NCI-H82 treated with DMSO at 0.1 percent for 48 hours (cell line): Measurements from ENCODE around the gene DNAL4.

Experiments
- DNase-seq: peaks from one replicate; lab custom pipeline; 2025; ENCODE audit not compliant: unreplicated experiment; lab: John Stamatoyannopoulos, UW

The DNAL4 gene, protein sequence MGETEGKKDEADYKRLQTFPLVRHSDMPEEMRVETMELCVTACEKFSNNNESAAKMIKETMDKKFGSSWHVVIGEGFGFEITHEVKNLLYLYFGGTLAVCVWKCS

DNA sequence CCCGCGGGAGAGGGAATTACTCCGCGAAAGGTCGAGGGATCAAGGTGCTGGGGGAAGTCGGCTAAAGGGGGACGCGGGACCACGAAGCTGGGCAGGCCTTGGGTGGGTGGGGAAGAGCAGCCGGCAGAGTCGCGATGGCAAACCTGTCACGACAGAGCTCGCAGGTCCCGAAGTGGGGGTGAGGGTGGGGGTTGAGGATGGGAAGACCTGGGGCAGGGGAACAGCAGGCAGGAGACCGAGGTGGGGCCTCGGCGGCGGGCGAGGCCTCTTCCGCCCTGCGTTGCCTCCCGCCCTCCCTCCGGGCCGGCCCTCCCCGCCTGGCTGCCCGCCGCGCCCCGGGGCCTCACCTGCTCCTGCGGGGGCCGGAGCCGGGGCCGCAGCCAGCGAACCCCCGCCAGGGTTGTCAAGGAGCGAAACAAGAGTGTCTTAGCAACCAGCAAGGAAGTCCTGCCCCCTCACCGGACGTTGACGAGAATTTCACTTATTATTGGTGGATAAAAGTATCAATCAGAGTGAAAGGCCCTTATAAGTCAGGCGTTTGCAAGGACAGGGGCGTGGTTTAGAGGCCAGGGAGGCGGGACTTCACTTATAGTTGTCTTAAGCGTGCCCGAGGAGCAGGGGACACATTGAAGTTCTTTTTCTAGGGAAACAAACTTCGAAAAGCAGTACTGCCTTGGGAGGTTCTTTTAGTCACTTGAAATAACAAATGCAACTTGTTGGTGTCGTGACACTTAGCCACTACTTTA is at the start of gene DNAL4:
TSS of gene DNAL4 (minus strand) at position 423 of the 746 bp plus-strand sequence. CDS start 11,412 bp downstream, outside the sequence.
- DNase-seq = peak; percentile 87

DNA sequence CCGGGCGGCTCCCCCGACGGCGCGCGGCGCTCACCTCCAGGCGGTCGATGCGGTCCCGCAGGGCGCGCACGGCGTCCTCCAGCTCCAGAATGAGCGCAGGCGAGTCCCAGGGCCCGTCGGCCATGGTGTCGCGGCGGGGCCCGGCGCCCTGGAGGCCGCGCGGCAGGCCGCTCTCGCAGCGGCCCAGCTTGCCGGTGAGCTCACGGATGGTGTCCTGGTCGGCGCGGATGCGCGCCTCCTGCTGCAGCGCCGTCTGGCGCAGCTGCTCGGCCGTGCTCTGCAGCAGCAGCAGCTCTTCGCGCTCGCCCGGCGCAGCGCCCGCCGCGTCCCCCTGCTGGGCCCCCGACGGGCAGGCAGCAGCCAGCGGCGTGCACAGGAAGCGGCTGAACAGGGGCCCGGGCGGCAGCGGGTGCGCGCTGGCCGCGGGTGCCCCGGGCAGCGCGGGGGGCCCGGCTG is 49.3 kb upstream of the DNAL4 start:
- no peak for DNase-seq

DNA sequence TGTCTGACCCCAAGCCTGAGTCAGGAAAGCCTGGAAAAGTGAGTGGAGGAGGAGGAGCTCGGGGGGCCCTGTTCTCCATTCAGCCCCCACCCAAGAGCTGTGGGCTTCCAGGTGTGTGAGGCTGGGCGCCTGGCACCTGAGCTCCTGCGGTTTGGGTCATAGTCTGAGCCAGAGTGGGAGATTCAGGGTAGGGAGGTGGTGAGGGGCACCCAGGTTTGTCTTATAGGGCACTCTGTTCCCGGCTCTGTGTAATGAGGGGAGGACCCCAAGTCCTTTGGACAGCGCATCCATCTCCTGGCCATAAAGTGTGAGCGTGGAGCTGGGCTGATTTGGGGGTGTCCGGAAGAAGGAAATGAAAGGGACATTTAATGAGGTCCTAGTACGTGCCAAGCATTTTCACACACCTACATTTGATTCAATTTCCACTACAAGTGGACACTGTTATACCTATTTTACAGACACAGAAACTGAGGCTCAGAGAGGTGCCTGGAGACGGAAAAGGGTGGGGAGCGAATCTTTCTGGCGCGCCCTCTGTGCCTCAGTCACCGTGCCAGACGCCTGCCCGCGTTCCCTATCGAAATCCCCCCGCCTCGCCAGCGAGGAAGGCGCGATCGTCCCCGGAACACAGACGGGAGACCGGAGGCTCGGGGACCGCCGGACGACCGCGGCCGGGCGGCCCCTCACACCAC is 48.7 kb upstream of the DNAL4 start:
- no peak for DNase-seq

DNA sequence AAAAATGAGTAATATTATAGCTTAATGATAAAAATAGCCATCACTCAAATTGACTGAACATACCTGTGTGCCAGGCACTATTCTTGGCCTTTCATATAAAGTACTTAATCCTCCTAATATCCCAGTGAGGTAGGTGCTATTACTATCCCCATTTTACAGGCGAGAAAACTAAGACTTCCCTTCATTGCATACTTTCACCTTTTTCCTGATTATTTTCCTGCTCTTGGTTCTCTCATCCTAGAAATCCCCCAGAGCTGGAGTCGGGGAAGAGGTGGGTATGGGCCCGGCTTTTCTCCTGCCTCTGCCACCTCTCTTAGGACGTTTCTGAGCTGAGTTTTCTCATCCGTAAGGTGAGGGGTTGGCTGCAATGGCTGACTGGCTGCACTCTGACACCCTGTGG is 47.7 kb upstream of the DNAL4 start:
- DNase-seq = no peak

DNA sequence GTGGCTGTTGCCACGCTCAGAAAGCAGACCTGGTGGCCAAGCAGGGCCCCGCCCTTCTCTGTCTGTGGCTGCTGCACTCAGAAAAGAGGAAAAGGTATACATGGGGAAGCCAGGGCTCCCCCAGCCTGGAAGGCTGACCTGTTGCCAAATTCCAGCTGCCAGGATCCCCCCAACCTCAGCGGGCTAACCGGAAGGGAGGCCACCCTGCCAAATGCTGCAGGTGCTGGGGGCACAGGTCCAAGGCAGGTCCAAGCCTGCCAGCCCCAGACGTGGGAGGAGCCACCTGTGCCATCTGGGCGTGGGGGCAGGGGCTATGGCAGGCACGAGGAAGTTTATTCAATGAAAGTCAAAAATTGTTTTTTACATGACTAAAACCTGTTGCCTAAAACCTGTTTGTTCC is 47.3 kb upstream of the DNAL4 start:
- DNase-seq = no peak

DNA sequence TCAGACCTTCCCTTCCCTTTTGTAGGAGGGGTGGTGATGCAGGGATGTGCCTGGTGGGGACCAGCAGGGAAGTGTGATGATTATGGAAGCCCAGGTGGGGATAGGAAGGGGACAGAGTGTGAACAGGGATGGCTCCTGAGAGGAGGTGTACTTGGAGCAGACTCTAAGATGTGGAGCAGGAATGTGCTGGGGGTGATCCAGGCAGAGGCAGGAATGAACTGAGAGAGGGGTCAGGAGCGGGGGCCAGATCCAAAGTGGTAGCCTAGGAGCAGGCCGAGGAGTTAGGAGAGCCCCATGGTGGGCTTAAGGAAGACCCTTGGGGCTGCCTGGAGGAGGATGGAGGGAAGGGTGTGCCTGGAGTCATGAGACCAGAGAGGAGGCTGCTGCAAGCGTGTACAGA is 46.2 kb upstream of the DNAL4 start:
- no peak for DNase-seq

DNA sequence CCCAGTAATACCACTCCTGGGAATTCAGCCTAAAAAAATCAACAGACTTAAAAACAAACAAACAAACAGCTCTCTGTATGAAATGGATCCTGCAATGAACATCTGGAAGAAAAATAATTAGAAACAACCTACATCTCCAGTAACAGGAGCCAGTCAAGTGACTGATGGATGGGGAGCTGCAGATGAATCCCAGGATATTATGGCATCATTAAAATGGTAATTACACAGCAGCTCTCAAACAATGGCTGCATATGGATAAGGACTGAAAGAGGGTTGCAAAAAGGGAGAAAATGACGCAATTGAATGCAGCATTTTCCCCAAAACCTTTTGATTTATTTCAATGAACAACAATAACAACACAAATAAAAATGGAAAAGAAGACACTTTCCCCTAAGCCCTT is 45.7 kb upstream of the DNAL4 start:
- DNase-seq = no peak

DNA sequence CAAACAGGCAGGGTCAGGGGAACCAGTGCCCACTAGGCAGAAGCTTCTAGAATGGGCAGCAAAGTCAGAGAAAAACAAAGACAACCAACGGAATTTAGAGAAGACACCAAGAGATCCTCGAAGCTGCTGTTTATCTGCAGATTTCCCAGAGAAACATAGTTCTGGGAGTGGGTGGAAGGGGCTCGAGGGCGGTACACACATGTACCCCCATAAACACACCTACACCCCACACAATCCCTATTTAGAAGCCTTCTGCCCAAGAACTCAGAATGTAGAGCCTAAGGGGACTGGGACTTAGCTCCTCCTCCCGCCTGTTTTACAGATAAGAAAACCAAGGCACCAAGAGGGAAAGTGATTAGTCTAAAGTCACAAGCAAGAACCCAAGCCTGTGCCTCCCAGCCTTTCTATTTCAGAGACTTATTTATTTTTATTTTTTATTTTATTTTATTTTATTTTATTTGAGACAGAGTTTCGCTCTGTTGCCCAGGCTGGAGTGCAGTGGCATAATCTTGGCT is 43.5 kb upstream of the DNAL4 start:
- no peak for DNase-seq

DNA sequence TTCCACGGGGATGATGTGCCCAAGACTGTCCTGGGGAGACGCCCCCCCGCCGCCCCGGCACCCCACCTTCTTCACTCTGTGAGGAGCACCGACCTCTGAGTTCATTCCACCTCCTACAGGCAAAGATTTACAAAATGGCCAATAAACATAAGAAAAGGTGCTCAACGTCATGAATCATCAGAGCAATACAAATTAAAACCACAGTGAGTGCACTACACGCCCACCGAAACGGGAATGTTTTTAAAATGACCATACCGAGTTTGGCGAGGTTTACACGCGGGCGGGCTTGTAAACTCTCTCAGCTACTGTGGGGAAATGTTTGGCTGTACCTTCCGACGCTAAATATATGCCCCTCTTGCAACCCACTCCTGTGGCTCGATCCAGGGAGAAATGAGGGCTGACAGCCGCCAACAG is 42.0 kb upstream of the DNAL4 start:
- DNase-seq = no peak

DNA sequence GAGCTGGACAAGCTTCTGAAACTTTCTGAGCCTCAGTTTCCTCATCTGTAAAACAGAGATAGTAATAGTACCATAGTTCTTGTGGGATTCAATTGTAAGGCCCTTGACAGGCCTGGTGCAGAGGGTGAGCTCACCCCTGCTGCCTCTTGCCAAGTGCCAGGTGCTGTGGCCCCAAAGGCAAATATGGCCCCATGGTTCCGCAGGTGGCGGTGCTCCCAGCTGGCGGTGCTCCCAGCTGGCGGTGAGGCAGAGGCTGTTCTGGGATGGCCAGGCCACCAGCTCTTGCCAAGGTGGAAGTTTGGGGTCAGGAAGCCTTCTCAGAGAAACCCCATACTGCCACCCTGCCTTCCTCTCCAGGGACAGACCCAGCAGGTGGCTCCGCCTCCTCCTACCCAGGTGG is 41.0 kb upstream of the DNAL4 start:
- no peak for DNase-seq

DNA sequence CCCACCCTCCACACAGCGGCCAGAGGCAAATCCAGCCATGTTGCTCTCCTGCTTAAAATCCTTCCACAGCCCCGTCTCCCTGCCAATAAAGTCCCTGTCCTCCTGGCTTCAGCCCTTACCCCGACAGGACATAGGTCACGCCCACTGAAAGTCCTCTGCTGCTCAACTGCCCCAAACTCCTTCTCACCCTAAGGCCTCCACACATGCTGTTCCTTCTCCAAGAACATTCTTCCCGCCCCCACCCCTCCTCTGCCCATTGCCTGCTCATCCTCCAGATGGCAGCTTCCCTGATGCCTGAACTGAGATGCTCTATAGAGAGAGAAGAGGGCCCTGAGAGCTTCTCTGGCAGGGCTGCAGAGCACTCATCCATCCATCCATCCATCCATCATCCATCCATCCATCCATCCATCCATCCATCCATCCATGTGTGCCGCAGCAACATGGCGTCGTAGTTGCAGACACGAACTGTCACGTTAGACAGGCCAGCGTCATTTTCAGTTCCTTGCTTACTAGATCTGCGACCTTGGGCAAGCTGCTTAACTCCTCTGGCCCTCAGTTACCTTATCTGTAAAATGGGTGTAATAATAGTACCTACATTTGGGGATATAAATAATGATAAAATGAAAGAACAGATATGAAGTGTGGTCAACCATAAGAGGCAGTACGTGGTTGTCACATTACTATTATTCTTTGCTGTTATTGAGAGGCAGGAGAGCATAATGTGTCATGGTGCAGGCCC is 40.4 kb upstream of the DNAL4 start:
- DNase-seq = no peak

DNA sequence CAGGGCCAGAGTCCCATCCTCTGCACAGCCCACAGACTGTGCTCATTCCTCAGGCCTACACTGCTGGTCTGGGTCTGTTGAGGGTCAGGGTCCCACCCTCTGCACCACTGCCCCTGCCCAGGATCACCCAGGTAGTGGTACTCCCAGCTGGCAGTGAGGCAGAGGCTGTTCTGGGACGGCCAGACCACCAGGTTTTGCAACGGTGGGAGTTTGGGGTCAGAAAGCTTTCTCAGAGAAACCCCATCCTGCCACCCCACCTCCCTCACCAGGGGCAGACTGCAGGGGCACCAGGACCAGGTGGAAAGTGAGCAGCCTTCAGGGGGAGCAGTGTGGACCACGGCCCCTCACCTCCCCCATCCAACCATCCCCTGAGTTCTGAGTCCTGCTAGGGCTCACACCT is 39.1 kb upstream of the DNAL4 start:
- no peak for DNase-seq

DNA sequence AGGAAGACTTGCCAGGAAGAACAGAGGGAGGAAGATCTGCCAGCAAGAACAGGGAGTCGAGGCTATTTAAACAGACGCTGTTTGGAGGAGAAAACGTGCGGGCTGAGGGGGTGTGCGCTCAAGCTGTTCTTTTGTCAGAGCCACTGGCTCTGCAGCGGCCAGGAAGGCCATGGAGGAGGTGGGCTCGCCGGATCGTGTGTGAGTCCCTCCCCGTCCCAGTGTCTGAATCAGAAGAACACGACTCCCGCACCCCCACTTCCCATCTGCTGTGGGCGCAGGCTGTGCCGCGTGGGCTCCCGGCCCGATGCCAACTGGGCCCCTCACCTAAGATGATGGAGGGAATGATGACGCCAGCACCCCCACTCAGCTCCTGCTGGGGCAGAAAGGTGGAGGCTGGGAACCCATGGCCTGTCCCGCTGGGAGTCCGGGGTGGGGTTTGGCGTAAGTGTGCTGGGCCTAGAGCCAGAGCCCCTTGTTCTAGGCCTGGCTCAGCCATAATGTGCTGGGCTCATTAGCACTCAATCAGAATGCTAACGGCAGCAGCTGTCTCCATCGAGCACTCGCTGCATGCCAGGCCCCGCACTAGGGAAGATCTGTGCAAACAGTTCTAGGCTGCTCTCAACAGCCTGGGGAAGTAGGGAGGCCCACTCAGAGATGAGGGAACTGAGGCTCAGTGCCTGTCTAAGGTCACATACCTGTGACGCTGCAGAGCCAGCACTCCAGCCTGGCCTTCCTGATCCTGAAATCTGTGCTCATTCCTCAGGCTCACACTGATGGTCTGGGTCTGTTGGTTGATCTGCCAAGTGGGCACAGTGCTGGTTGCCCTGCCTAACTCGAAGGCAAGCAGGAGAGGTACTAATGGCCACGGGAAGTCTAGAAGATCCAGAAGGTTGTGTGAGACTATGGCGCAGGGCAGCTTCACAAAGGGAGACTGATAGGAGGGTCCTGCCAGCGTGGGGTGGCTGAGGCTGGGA is 38.3 kb upstream of the DNAL4 start:
- DNase-seq = no peak

DNA sequence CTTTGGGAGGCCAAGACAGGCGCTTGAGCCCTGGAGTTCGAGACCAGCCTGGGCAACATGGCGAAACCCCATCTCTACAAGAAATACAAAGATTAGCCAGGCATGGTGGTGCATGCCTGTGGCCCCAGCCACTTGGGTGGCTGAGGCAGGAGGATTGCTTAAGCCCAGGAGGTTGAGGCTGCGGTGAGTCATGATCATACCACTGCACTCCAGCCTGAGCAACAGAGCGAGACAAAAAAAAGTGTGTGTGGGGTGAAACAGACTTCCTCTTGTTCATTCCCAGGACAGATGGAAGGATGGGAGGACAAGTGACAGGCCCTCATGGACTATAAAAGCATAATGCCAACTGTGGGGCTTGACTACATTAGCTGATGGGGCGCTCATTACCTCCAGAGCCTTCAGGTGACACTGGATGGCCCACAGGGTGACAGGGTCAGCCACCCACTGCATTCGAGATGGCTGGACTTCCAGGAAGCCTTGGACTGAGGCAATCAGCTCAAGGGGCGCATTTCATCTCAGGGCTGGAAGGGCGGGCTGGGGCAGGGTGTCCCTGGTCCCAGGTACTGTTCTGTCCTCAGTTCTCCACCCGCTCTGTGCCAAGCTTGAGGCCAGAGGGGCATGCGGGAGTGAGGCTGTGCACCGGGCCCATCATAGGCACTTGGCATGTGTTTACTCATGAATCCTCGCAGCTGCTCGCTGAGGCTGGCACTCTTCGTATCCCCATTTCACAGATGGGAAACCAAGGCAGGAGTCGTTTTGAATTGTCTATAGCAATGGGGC is 37.4 kb upstream of the DNAL4 start:
- no peak for DNase-seq

DNA sequence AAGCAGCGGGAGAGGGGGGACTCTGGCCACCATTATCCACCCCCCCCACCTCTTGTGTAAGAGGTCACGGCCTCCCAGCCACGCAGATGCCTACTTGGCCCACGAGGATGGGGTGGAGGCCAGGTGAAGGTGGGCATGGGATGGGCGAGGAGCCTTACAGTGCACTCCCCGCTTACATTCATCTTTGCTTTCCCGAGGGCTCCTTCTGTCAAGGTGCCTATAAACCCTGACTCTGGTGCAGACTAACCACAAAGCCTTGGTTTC is 36.8 kb upstream of the DNAL4 start:
- DNase-seq = no peak

DNA sequence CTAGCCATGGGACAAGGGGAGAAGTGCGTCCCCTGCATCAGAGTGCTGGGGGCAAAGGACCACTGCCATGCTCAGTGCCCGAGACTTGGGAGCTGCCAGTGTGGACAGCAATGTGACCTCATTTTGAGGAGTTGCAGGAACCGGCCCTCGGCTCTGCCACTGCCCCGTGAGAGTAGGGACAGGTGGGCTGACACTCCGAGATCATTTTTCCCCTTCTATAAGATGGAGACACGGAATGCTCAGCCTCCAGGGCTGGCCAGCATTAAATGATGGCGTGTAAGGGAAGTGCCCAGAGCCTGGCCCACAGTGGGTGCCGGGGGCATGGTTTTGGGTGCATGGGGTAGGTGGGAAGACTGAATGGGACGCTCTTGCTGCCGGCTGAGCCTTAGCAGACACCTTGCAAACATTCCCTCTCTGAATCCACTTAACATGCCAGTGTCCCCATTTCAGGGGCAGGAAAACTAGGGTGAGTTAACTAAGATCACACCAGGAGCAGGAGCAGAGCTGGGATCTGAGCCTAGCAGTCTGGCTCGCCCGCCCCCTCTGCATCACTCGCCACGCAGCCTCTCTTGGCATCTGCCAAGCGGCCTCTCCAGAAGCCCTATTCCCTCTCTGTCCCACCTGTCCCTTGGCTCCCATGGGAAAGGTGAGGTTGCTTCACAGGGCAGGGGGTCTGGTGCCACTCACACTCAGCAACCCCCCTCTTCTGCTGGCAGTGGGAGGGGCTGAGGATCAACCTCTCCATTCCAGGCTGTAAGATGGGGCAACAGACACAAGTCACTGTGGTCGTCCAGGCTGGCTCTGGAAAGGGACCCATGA is 36.3 kb upstream of the DNAL4 start:
- no peak for DNase-seq

DNA sequence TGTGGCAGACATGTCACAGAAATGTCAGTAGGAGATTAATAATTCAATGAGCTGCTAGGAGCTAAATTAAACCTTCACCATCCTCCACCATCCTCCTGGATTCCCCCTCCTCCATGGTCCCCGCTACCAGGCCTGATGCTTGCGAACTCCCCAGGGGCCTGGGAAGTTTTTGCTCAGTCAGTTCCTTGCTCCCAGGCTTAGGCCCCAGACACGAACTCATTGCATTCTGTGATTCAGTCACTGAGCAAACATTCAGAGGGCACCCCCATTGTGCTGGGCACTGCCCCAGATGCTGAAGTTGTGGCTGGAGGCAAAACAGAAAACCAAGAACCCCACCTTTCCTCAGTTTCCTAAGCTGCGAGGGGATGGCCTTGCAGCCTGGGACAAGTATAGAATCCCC is 35.5 kb upstream of the DNAL4 start:
- no peak for DNase-seq

DNA sequence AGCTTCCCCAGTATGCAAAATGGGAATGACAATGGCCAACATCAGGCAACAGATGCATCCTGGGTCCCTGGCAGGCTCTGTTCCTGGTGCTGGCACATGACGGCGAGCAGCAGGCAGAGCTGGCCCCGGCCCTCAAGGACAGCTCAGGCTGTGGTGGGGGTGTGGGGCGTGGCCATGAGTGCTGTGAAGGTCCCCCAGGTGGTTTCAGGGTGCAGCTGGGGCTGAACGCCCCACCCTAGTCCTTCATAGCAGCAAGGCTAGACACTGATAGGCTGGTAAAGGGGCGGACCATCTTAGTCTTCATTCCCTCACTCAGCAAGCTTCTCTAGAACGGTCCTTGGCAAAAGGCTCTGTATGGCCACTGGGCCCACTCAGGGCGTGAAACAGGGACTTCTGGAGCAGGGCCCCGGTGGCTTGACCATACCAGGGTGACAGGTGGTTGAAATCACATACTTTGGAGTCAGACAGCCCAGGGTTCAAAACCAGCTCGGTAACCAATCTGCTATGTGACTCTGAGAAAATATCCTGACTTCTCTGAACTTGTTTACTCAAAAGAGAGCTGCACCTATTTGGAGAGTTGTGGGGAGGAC is 34.8 kb upstream of the DNAL4 start:
- DNase-seq = no peak

DNA sequence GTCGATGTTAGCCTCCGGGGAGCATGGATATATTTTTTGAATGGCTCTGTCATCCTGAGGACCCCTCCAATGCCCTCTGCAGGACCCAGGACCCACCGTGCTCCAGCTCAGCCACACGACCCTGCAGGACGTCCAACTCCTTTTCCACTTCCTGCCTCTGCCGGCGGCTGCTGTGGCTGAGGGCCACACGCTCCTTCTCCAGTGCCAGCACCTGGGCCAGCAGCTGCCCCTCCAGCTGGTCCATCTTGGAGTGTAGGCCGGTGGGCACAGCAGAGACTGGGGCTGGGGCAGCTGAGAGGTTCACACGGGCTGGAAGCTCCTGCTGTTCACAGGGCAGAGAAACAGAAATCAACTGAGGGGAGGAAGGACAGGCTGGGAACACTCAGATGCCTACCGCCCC is 34.2 kb upstream of the DNAL4 start:
- DNase-seq = no peak
